ENCODE measurements around the gene SLC1A4.

Gene SLC1A4

DNA sequence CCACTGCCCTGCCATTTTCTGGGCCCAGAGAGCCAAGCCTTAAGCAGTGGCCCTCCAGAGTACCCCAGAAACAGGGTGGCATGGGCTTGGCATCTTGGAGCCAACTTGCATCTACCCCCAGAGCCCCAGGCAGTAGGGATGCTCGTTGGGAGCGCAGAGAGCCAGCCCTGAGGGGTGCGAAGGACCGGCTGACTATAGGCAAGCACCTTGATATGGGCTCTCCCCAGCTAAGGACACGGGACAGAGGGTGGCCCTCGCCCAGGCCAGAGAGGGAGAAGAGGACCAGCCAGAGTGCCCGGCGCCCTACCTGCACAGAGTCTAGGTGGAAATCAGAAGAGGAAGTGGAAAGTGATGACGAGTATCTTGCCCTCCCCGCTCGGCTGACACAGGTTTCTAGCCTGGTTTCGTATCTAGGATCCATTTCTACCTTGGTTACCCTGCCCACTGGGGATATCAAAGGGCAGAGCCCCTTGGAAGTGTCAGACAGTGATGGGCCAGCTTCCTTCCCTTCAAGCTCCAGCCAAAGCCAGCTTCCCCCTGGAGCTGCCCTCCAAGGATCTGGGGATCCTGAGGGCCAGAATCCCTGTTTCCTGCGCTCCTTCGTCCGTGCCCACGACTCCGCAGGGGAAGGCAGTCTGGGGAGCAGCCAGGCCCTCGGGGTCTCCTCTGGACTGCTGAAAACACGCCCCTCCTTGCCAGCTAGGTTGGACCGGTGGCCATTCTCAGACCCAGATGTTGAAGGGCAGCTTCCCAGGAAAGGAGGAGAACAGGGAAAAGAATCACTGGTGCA is 83.2 kb downstream of the SLC1A4 start:
- no peak for DNase-seq (ENCODE audit: low read depth, low spot score)

Measured in activated naive CD8-positive, alpha-beta T cell treated with anti-CD3 and anti-CD28 coated beads, Interleukin-2, amount 50 U/mL, for 16 hours (primary cell).